ENCODE measurements around the gene TBX21. TPM values are rescaled to one million over a fixed set of nuclear protein-coding genes. Genes with fewer than 3 reads are reported as not detected.

TBX21 gene, protein sequence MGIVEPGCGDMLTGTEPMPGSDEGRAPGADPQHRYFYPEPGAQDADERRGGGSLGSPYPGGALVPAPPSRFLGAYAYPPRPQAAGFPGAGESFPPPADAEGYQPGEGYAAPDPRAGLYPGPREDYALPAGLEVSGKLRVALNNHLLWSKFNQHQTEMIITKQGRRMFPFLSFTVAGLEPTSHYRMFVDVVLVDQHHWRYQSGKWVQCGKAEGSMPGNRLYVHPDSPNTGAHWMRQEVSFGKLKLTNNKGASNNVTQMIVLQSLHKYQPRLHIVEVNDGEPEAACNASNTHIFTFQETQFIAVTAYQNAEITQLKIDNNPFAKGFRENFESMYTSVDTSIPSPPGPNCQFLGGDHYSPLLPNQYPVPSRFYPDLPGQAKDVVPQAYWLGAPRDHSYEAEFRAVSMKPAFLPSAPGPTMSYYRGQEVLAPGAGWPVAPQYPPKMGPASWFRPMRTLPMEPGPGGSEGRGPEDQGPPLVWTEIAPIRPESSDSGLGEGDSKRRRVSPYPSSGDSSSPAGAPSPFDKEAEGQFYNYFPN
- not detected in 2 replicates for polyA plus RNA-seq

DNA sequence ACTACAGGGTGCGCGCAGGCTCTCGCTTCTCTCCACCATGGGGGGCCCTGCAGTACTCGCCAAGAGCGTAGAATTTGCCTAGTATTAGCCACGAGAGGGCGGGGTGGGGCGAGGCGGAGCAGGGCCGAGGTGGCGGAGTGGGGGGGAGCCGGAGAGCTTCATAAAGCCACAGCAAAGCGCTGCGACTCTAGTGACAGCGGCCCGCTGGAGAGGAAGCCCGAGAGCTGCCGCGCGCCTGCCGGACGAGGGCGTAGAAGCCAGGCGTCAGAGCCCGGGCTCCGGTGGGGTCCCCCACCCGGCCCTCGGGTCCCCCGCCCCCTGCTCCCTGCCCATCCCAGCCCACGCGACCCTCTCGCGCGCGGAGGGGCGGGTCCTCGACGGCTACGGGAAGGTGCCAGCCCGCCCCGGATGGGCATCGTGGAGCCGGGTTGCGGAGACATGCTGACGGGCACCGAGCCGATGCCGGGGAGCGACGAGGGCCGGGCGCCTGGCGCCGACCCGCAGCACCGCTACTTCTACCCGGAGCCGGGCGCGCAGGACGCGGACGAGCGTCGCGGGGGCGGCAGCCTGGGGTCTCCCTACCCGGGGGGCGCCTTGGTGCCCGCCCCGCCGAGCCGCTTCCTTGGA is at the start of gene TBX21:
Gene TBX21, plus strand, starts transcription at position 190 of the 627 bp plus-strand sequence. Its CDS starts 219 bp downstream, at position 409.

DNA sequence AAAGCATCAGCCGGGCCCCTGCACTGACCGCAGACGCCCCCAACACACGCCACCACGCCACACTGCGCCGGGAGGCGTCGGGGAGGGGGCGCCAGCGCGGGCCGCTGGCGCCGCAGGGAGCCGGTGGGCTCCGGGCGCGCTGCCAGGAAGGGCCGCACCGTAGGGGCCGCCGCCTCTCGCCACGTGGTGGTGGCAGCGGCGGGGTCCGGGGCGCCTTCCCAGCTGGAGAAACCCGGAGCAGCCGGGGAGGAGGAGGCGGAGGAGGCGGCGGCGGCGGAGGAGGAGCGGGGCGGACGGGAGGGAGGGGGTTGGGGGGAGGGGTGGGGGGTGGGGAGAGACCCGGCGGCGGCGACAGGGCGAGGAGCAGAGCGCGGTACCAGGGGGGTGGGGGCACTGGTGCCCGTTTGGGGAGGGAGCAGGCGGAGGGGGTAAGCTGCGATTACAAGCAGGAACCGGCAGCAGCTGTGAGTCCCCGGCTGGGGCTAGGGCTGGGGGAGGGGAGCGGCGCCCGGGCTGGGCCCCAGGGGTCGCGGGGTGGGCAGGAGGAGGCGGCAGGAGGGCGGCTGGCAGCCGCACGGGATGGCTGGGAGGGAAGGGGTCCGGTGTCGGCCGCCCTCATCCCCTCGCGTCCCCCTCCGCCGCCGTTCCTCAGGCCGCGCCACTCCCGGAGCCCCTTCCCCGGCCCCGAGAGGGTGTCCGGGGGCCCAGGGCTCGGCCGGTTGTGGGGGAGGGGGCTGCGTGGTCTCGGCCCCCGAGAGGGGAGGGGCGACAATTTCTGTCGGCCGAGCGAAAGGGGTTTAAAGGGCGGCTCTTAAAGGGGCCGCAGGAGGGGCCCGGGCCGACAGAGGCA is 39.1 kb upstream of the TBX21 start, which contains the start of gene TBKBP1:
Gene TBKBP1, plus strand, starts transcription at position 431 of the 850 bp plus-strand sequence. CDS start 1,952 bp downstream, outside the sequence.

Other genes starting within 250 kb of the TBX21 start
- 62.7 and 84.7 TPM in 2 replicates for gene NPEPPS, start 202.1 kb upstream of the TBX21 start, polyA plus RNA-seq
- gene KPNB1, start 83.3 kb upstream of the TBX21 start, polyA plus RNA-seq, result 79.4 and 84.5 TPM in 2 replicates
- 2.1 TPM in 1 of 2 replicates, not detected in the other for gene TBKBP1, start 39.1 kb upstream of the TBX21 start, polyA plus RNA-seq
- gene OSBPL7, start 88.6 kb downstream of the TBX21 start, polyA plus RNA-seq, result 0.67 and 0.90 TPM in 2 replicates
- 21.8 and 31.4 TPM in 2 replicates for gene MRPL10, start 98.3 kb downstream of the TBX21 start, polyA plus RNA-seq
- gene LRRC46, start 98.4 kb downstream of the TBX21 start, polyA plus RNA-seq, result 6.0 TPM in 1 of 2 replicates, not detected in the other
- gene SCRN2, start 108.0 kb downstream of the TBX21 start, polyA plus RNA-seq, result 0.58 and 1.3 TPM in 2 replicates
- gene SP6, start 117.9 kb downstream of the TBX21 start, polyA plus RNA-seq, result not detected in 2 replicates
- gene SP2, start 163.0 kb downstream of the TBX21 start, polyA plus RNA-seq, result 2.1 and 3.0 TPM in 2 replicates
- gene PNPO, start 208.3 kb downstream of the TBX21 start, polyA plus RNA-seq, result 14.7 and 43.6 TPM in 2 replicates
- not detected in 2 replicates for gene PRR15L, start 224.6 kb downstream of the TBX21 start, polyA plus RNA-seq
- gene CDK5RAP3, start 237.9 kb downstream of the TBX21 start, polyA plus RNA-seq, result 26.8 and 49.8 TPM in 2 replicates